ENCODE measurements around the gene GSDMA.

GSDMA gene, protein sequence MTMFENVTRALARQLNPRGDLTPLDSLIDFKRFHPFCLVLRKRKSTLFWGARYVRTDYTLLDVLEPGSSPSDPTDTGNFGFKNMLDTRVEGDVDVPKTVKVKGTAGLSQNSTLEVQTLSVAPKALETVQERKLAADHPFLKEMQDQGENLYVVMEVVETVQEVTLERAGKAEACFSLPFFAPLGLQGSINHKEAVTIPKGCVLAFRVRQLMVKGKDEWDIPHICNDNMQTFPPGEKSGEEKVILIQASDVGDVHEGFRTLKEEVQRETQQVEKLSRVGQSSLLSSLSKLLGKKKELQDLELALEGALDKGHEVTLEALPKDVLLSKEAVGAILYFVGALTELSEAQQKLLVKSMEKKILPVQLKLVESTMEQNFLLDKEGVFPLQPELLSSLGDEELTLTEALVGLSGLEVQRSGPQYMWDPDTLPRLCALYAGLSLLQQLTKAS

DNA sequence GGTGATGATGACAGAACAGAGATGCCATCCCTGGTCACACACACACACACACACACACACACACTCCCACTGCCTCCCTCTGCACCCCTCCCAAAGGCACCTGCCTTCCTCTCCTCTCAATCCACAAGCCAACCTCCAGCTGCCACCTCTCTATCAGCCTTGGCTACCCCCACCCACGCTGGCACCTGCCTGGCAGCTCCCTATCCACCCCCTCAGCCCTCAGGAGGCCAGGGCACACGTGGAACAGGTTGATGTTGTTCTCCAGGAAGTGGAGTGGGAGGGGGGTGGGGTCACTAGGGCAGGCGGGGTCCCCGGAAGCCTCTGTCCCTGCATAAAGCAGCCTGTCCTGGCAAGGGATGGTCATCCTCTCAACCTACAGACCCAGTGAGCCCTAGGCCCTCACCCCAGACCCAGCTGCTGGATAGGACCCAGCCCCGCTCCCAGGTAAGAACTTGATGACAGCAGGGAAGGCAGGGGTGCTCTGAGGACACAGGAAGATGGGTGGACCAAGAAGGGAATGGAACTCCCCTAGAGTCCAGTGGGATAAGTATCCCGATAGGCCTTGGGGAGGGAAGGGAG, at the start of gene GSDMA:
Gene GSDMA, plus strand, starts transcription at position 363 of the 579 bp plus-strand sequence. CDS start 2,684 bp downstream, outside the sequence.
- no peak within 1 kb of the TSS for H3K4me3 ChIP-seq (ENCODE audit: low read depth, low read length)
- DNase-seq (ENCODE audit: low read depth) = no peak
- TF ChIP-seq, protein P1, sequence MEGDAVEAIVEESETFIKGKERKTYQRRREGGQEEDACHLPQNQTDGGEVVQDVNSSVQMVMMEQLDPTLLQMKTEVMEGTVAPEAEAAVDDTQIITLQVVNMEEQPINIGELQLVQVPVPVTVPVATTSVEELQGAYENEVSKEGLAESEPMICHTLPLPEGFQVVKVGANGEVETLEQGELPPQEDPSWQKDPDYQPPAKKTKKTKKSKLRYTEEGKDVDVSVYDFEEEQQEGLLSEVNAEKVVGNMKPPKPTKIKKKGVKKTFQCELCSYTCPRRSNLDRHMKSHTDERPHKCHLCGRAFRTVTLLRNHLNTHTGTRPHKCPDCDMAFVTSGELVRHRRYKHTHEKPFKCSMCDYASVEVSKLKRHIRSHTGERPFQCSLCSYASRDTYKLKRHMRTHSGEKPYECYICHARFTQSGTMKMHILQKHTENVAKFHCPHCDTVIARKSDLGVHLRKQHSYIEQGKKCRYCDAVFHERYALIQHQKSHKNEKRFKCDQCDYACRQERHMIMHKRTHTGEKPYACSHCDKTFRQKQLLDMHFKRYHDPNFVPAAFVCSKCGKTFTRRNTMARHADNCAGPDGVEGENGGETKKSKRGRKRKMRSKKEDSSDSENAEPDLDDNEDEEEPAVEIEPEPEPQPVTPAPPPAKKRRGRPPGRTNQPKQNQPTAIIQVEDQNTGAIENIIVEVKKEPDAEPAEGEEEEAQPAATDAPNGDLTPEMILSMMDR (IDR thresholded peaks at IDR 0.05; ENCODE audit: control insufficient read depth, extremely low read depth, insufficient read depth) = no peak

DNA sequence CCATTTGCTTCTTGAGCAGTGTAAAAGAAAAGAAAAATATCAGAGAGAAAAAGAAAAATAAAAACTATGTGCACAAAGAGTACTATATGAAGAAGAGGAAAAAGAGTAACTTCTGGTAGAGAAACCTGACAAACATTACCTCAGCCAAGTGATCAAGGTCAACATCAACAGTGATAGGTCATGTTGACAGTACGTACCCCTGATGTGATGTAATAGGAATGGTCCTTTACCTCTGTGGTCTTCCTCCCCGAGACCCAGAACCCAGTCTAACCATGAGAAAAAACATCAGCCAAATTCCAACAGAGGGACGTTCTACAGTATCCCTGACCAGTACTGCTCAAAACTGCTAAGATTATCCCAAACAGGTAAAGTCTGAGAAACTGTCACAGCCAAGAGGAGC, 48.8 kb upstream of the GSDMA start:
- H3K4me3 ChIP-seq (ENCODE audit: low read depth, low read length) = no peak overlapping the region
- no peak for DNase-seq (ENCODE audit: low read depth)
- TF ChIP-seq, protein P1 (IDR thresholded peaks at IDR 0.05; ENCODE audit: control insufficient read depth, extremely low read depth, insufficient read depth) = no peak

DNA sequence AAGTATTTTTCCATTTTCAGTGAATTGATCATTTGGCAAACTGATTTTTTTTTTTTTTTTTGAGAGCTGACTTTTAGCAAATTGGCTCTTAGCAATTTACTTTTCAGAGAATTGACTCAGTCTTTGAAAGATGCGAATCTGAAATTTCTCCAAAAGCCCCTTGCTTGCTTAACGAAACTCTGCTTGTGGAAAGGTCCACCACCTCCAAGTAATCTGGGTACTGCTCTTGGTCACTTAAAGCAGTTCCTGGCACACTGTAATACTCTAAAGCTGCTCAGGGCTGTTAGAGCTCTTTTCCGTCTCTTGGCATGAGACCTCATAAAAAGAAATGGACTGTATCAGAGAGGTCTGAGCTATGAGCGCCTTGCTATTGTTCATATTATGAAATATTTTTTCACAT, 47.2 kb upstream of the GSDMA start:
- H3K4me3 ChIP-seq (ENCODE audit: low read depth, low read length) = no peak overlapping the region
- DNase-seq (ENCODE audit: low read depth) = no peak
- TF ChIP-seq, protein P1 (IDR thresholded peaks at IDR 0.05; ENCODE audit: control insufficient read depth, extremely low read depth, insufficient read depth) = no peak

DNA sequence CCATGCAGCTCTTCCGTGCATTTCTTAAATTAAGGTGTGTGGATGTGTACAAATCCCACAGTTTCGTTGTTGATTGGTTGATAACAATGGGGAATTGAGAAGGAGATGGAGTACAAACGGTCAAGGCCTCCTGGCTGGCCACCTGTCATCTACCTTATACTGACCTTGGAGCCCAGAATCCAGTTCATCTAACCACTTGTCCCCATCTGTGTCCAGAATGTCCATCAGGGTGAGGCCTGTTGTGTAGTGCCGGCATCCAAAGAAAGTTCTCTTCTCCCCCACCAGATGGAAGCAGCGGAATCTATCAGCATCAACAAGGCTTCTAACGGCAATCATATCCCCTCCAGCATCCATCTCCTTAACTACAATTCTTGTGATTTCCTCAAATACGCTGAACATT, 45.9 kb upstream of the GSDMA start:
- no peak for DNase-seq (ENCODE audit: low read depth)
- TF ChIP-seq, protein P1 (IDR thresholded peaks at IDR 0.05; ENCODE audit: control insufficient read depth, extremely low read depth, insufficient read depth) = no peak
- H3K4me3 ChIP-seq (ENCODE audit: low read depth, low read length) = no peak overlapping the region

DNA sequence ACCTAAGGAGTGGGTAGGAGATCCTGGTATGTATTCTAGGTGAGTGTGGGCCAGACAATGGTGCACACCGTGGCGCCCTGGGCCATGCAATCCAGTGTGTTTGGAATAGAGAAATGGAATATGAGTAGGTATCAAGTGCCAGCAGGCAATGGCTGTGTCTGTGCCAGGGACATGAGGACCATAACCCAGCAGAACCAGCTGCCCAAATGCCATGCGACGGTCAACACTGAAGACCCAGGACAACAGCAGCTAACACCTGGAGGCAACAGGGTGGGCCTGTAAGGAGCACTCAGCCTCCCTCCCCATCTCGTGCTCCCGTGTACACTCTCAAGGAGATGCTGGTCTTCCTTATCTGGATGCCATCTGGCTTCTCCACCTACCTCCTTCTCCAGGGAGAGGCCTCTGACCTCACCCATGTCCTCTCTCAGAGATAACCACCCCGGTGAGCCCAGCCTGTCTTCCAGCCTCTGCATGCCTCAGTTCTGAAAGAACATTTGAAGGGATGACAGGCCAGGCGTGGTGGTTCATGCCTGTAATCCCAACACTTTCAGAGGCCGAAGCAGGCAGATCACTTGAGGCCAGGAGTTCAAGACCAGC, 43.6 kb upstream of the GSDMA start:
- no peak overlapping the region for H3K4me3 ChIP-seq (ENCODE audit: low read depth, low read length)
- TF ChIP-seq, protein P1 (IDR thresholded peaks at IDR 0.05; ENCODE audit: control insufficient read depth, extremely low read depth, insufficient read depth) = no peak
- no peak for DNase-seq (ENCODE audit: low read depth)

DNA sequence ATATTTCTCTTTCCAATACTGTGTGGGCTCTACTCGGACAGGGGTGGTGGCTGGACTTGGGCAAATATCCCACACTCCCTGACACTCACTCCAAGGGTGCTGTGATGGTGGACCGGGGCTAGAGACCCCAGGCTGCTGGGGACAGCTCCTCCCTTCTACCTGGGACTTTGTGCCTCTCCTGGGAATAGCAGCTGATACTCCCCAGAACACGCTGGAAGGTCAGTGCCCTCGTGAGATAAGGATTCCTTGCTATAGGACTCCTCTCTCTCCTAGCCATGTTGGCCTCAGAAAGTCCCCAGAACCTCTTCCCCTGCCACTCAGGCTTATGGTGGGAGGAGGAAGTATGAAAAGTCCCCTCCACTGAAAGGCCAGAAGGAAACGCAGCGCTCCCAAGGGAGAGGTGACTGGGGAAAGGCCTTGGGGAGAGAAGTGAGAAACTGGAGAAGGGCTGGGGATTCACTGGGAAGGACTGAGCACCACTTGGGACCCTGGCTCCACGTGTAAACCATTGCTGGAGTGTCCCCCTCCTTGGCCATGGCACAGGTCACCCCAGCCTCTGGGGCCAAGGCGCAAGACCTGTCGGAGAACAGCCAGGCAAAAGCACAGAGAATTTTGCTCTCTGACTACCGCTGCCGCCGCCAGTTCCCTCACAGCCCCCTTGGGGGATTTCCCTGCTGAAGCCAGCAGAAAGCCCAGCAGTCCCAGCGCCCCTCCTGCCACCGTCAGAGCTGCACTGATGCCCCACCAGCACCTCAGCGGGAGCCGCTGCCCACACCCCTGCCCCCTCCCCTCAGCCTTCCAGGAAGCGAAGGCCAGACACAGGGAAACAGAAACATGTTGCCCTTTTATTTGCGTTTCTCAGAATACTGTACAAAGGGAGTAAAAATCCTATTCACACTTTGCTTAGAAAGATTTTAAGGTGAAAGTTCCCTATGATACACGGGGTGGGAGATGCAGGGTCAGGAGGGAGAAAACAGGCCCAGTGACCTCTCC, 42.3 kb upstream of the GSDMA start:
- TF ChIP-seq, protein P1 (IDR thresholded peaks at IDR 0.05; ENCODE audit: control insufficient read depth, extremely low read depth, insufficient read depth) = no peak
- no peak for DNase-seq (ENCODE audit: low read depth)
- H3K4me3 ChIP-seq (ENCODE audit: low read depth, low read length) = no peak overlapping the region

Measured in LNCaP clone FGC (cell line).